ENCODE results near the gene EIF4EBP3. TPM values are rescaled to one million over a fixed set of nuclear protein-coding genes. Genes with fewer than 3 reads are reported as not detected.

The EIF4EBP3 gene
- total RNA-seq, 1 donor from 2014 or later, result 13.8 TPM

- Mint-ChIP-seq H3K9me3 (no peaks in the 10 kb centered on the region), H3K27ac (peak overlapping the region; percentile 95), H3K4me3 (peak overlapping the region; percentile 93), H3K27me3 (no peaks in the 10 kb centered on the region), H3K4me1 (peaks cover 47% of the 10 kb centered on the region), H3K36me3 (ENCODE audit: low read depth) (peaks cover 32% of the 10 kb centered on the region)
- no peak for DNase-seq
- intact Hi-C loops (cut with micrococcal nuclease), result no loop called here
Measured at GRCh38 chr5:140563596-140563995, 16.1 kb downstream of the EIF4EBP3 start.

GRCh38 chr5:140564196-140565023, 16.9 kb downstream of the EIF4EBP3 start, which contains the start of the genes APBB3 and SLC35A4:
Gene APBB3 (minus strand): TSS chr5:140564598. CDS start chr5:140564245, 353 bp downstream.
Gene SLC35A4 (plus strand): TSS chr5:140564828. CDS start chr5:140567170, 2,342 bp downstream.
- Mint-ChIP-seq H3K27me3 (no peaks in the 10 kb centered on the region), H3K4me3 (peak within 1 kb of the TSS; percentile 93), H3K9me3 (no peaks in the 10 kb centered on the region), H3K36me3 (ENCODE audit: low read depth) (peaks cover 37% of the 10 kb centered on the region), H3K27ac (peak within 1 kb of the TSS; percentile 95), H3K4me1 (peaks cover 53% of the 10 kb centered on the region)
- peak; percentile 99 for DNase-seq
- intact Hi-C loops (cut with micrococcal nuclease), result loop anchor here (1.0 to 2.0 kb wide), 8 partner anchors 10 to 163 kb away; partner anchors contain the start of genes ANKHD1, EIF4EBP3, IK and NDUFA2

GRCh38 chr5:140565024-140565779, 17.7 kb downstream of the EIF4EBP3 start:
- peak overlapping the region; percentile 93 for H3K4me3 Mint-ChIP-seq
- no peaks in the 10 kb centered on the region for H3K9me3 Mint-ChIP-seq
- no peaks in the 10 kb centered on the region for H3K27me3 Mint-ChIP-seq
- peak overlapping the region; percentile 95 for H3K27ac Mint-ChIP-seq
- H3K4me1 Mint-ChIP-seq, result peaks cover 54% of the 10 kb centered on the region
- DNase-seq, result peak; percentile 64
- intact Hi-C loops (cut with micrococcal nuclease), result loop anchor here (2.0 kb wide), 1 partner anchor 136 kb away; the partner anchor contains the start of gene ZMAT2
- H3K36me3 Mint-ChIP-seq (ENCODE audit: low read depth), result peaks cover 37% of the 10 kb centered on the region

GRCh38 chr5:140565780-140566095, 18.3 kb downstream of the EIF4EBP3 start:
- Mint-ChIP-seq H3K9me3 (no peaks in the 10 kb centered on the region), H3K36me3 (ENCODE audit: low read depth) (peaks cover 35% of the 10 kb centered on the region), H3K4me1 (peaks cover 56% of the 10 kb centered on the region), H3K4me3 (peak overlapping the region; percentile 93), H3K27me3 (no peaks in the 10 kb centered on the region), H3K27ac (peak overlapping the region; percentile 95)
- DNase-seq, result peak; percentile 60
- intact Hi-C loops (cut with micrococcal nuclease), result loop anchor here (2.0 kb wide), 1 partner anchor 135 kb away; the partner anchor contains the start of gene ZMAT2

GRCh38 chr5:140566665-140567064, 19.2 kb downstream of the EIF4EBP3 start:
- no peaks in the 10 kb centered on the region for H3K9me3 Mint-ChIP-seq
- no peaks in the 10 kb centered on the region for H3K27me3 Mint-ChIP-seq
- intact Hi-C loops (cut with micrococcal nuclease), result no loop called here
- H3K4me1 Mint-ChIP-seq, result peaks cover 56% of the 10 kb centered on the region
- peaks cover 36% of the 10 kb centered on the region for H3K36me3 Mint-ChIP-seq (ENCODE audit: low read depth)
- peak overlapping the region; percentile 45 for H3K4me3 Mint-ChIP-seq
- peak overlapping the region; percentile 26 for H3K27ac Mint-ChIP-seq
- DNase-seq, result no peak

- Mint-ChIP-seq H3K4me3 (peak overlapping the region; percentile 45), H3K9me3 (no peaks in the 10 kb centered on the region), H3K4me1 (peaks cover 56% of the 10 kb centered on the region), H3K36me3 (ENCODE audit: low read depth) (peaks cover 36% of the 10 kb centered on the region), H3K27me3 (no peaks in the 10 kb centered on the region), H3K27ac (peak overlapping the region; percentile 70)
- no peak for DNase-seq
- intact Hi-C loops (cut with micrococcal nuclease), result no loop called here
Measured at GRCh38 chr5:140567136-140567818, 19.8 kb downstream of the EIF4EBP3 start.

GRCh38 chr5:140567871-140568270, 20.4 kb downstream of the EIF4EBP3 start:
- peaks cover 52% of the 10 kb centered on the region for H3K4me1 Mint-ChIP-seq
- H3K4me3 Mint-ChIP-seq, result no peak overlapping the region
- no peaks in the 10 kb centered on the region for H3K9me3 Mint-ChIP-seq
- intact Hi-C loops (cut with micrococcal nuclease), result no loop called here
- H3K27ac Mint-ChIP-seq, result peak overlapping the region; percentile 70
- DNase-seq, result no peak
- peaks cover 36% of the 10 kb centered on the region for H3K36me3 Mint-ChIP-seq (ENCODE audit: low read depth)
- no peaks in the 10 kb centered on the region for H3K27me3 Mint-ChIP-seq

GRCh38 chr5:140568443-140569063, 21.1 kb downstream of the EIF4EBP3 start:
- Mint-ChIP-seq H3K4me3 (peak overlapping the region; percentile 80), H3K27me3 (no peaks in the 10 kb centered on the region), H3K4me1 (peaks cover 47% of the 10 kb centered on the region), H3K27ac (peak overlapping the region; percentile 92), H3K9me3 (no peaks in the 10 kb centered on the region), H3K36me3 (ENCODE audit: low read depth) (peaks cover 36% of the 10 kb centered on the region)
- DNase-seq, result no peak
- intact Hi-C loops (cut with micrococcal nuclease), result no loop called here

GRCh38 chr5:140569197-140569596, 21.7 kb downstream of the EIF4EBP3 start:
- H3K4me3 Mint-ChIP-seq, result peak overlapping the region; percentile 80
- H3K9me3 Mint-ChIP-seq, result no peaks in the 10 kb centered on the region
- no peaks in the 10 kb centered on the region for H3K27me3 Mint-ChIP-seq
- peak; percentile 77 for DNase-seq
- intact Hi-C loops (cut with micrococcal nuclease), result no loop called here
- peaks cover 36% of the 10 kb centered on the region for H3K36me3 Mint-ChIP-seq (ENCODE audit: low read depth)
- peak overlapping the region; percentile 92 for H3K27ac Mint-ChIP-seq
- peaks cover 42% of the 10 kb centered on the region for H3K4me1 Mint-ChIP-seq

GRCh38 chr5:140570058-140570457, 22.6 kb downstream of the EIF4EBP3 start:
- H3K27me3 Mint-ChIP-seq, result no peaks in the 10 kb centered on the region
- peaks cover 33% of the 10 kb centered on the region for H3K36me3 Mint-ChIP-seq (ENCODE audit: low read depth)
- peak overlapping the region; percentile 64 for H3K27ac Mint-ChIP-seq
- intact Hi-C loops (cut with micrococcal nuclease), result no loop called here
- no peaks in the 10 kb centered on the region for H3K9me3 Mint-ChIP-seq
- DNase-seq, result no peak
- no peak overlapping the region for H3K4me3 Mint-ChIP-seq
- H3K4me1 Mint-ChIP-seq, result peaks cover 39% of the 10 kb centered on the region

GRCh38 chr5:140570488-140570887, 23.0 kb downstream of the EIF4EBP3 start:
- peaks cover 40% of the 10 kb centered on the region for H3K4me1 Mint-ChIP-seq
- no peak for DNase-seq

GRCh38 chr5:140571105-140571504, 23.6 kb downstream of the EIF4EBP3 start:
- H3K27me3 Mint-ChIP-seq, result no peaks in the 10 kb centered on the region

More at GRCh38 chr5:140570488-140570887, 23.0 kb downstream of the EIF4EBP3 start:
- no peak overlapping the region for H3K4me3 Mint-ChIP-seq
- no peaks in the 10 kb centered on the region for H3K9me3 Mint-ChIP-seq
- H3K27ac Mint-ChIP-seq, result peak overlapping the region; percentile 64
- intact Hi-C loops (cut with micrococcal nuclease), result no loop called here
- peaks cover 33% of the 10 kb centered on the region for H3K36me3 Mint-ChIP-seq (ENCODE audit: low read depth)
- H3K27me3 Mint-ChIP-seq, result no peaks in the 10 kb centered on the region

GRCh38 chr5:140573683-140574082, 26.2 kb downstream of the EIF4EBP3 start:
- peaks cover 11% of the 10 kb centered on the region for H3K36me3 Mint-ChIP-seq (ENCODE audit: low read depth)
- no peak overlapping the region for H3K27ac Mint-ChIP-seq

More at GRCh38 chr5:140571105-140571504, 23.6 kb downstream of the EIF4EBP3 start:
- intact Hi-C loops (cut with micrococcal nuclease), result no loop called here
- DNase-seq, result no peak
- peaks cover 34% of the 10 kb centered on the region for H3K4me1 Mint-ChIP-seq
- no peak overlapping the region for H3K27ac Mint-ChIP-seq
- H3K9me3 Mint-ChIP-seq, result no peaks in the 10 kb centered on the region
- H3K36me3 Mint-ChIP-seq (ENCODE audit: low read depth), result peaks cover 29% of the 10 kb centered on the region
- H3K4me3 Mint-ChIP-seq, result no peak overlapping the region

More at GRCh38 chr5:140573683-140574082, 26.2 kb downstream of the EIF4EBP3 start:
- no peaks in the 10 kb centered on the region for H3K27me3 Mint-ChIP-seq
- H3K9me3 Mint-ChIP-seq, result no peaks in the 10 kb centered on the region
- peaks cover 21% of the 10 kb centered on the region for H3K4me1 Mint-ChIP-seq
- no peak overlapping the region for H3K4me3 Mint-ChIP-seq
- no peak for DNase-seq
- intact Hi-C loops (cut with micrococcal nuclease), result no loop called here

All from activated CD4-positive, alpha-beta T cell treated with anti-CD3 and anti-CD28 coated beads, Interleukin-2, amount 10 ng/mL, durations not matched to agents 24 days and 14 days (primary cell).